GM21825 (cell line): ENCODE data around the gene PDE1A.
"Not testable (repeated sequence)": the region's sequence is repeated elsewhere in the genome, so short reads cannot be mapped to it uniquely, and the experiment has no call there.

Source experiments
- ATAC-seq: cut with Tn5 transposase; IDR thresholded peaks from one replicate; pipeline ENCODE4 v1.9.1; 2021; ENCODE audit warnings: mild to moderate bottlenecking, moderate library complexity; ENCODE audit not compliant: unreplicated experiment

PDE1A gene

GRCh38 chr2:182412858-182413257 lies 14.0 kb downstream of the PDE1A start:
- ATAC-seq: no peak

- no peak for ATAC-seq
Observed at GRCh38 chr2:182410120-182410519, 16.7 kb downstream of the PDE1A start.

DNA sequence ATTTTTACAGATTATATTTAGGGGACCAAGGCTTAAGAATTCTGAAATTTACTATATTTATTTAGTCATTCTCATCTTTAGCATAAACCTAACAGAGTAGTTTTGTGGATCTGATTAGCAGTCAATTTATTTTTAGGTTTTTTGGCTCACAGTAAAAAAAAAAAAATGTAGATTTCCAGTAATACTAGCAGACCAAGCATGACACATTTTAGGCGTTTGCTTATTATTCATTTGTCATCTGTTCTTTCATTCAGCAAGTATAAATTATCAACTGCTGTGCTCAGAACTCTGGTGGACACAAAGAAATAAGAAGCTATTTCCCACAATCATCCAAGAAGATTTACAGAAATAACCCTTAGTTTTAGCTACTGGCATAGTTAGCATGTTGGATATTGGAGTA lies 20.6 kb downstream of the PDE1A start:
- no peak for ATAC-seq

- no peak for ATAC-seq
Observed at GRCh38 chr2:182404975-182405561, 21.8 kb downstream of the PDE1A start.

DNA sequence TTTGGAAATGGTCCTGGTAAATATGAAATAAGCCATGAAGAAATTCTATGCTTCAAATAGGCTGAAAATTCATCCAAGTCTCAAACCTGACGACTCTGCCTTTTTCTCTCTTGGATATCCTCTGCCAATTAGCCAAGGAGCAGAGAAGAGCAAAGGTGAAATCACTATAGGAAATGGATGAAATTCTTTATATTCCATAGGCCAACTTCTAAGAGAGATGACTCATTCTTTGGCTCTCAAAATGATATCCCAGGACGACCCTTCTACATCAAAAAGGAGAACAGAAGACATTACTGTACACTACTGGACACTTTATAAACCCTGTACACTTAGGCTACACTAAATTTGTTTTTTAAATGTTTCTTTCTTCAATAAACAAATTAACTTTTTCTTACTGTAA lies 22.7 kb downstream of the PDE1A start:
- ATAC-seq: no peak

- no peak for ATAC-seq
Observed at GRCh38 chr2:182393270-182393760, 33.5 kb downstream of the PDE1A start.

DNA sequence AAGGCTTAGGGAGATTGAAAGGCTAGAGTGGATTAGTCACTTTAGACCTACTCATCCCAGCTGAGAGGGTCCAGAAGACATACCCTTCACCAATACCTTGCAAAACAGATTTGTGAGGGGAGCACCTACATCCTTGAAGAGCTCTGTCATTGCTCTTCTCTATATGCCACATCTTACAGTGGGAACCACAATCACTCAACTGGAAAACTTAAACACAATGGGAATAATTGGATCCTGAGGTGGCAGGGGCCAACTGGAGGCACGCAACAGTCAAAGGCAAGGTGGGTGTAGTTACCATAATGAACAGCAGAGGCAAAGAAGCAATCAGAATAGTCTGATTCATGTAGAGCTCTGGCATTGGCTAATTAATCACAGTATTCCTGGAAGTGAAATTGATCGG lies 35.4 kb downstream of the PDE1A start:
- ATAC-seq: no peak

GRCh38 chr2:182386267-182386880 lies 40.5 kb downstream of the PDE1A start:
- not testable (repeated sequence) for ATAC-seq

- ATAC-seq: no peak
Observed at GRCh38 chr2:182384860-182385259, 42.0 kb downstream of the PDE1A start.

- no peak for ATAC-seq
Observed at GRCh38 chr2:182381225-182381624, 45.6 kb downstream of the PDE1A start.

DNA sequence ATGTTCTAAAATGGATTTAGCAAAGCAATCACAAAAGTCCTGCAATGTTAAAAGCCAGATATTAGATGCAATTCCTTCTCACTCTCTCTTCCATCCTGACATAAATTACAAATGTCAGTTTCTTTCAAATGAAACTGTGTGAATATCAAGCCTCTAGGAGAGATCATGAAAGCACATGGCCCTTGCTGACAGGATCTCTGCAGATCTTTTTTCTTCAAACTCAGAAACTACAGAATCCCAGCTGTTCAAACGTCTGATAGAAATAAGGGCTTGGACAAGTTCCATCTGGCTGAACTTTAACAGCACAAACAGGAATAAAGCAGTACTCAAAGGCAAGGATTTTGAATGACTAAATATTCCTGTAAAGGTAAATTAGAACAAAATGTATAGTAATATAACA lies 47.6 kb downstream of the PDE1A start:
- no peak for ATAC-seq

DNA sequence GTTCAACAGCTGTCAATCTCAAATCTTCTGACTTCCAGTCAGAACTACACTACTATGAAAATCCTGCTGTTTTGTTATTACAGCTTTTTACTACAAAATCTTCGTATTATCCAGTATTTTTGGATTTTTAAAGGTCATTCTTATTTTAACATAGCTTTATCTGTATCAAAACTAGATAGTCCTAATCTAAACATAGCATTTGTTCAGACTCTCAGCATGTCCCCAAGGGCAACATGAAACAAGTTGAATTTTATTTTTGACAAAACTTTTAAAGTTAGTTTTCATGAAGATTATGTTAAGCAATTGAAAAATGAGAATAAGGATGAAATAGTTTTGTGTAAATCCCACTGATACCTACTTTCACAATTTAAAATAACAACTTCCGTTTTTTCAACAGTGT lies 48.1 kb downstream of the PDE1A start:
- ATAC-seq: no peak

GRCh38 chr2:182377467-182377866 lies 49.4 kb downstream of the PDE1A start:
- ATAC-seq: no peak

DNA sequence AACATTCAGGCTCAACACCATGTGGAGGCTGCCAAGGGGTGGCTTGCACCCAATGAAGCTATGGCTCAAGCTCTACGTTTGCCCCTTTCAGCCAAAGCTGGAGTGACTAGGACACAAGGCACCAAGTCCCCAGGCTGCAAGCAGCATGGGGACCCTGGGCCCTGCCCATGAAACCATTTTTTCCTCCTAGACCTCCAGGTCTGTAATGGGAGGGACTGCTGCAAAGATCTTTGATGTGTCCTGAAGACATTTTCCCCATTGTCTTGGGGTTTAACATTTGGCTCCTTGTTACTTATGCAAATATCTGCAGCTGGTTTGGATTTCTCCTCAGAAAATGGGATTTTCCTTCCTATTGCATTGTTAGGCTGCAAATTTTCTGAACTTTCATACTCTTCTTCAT lies 51.0 kb downstream of the PDE1A start:
- no peak for ATAC-seq

- no peak for ATAC-seq
Observed at GRCh38 chr2:182372661-182373060, 54.2 kb downstream of the PDE1A start.

DNA sequence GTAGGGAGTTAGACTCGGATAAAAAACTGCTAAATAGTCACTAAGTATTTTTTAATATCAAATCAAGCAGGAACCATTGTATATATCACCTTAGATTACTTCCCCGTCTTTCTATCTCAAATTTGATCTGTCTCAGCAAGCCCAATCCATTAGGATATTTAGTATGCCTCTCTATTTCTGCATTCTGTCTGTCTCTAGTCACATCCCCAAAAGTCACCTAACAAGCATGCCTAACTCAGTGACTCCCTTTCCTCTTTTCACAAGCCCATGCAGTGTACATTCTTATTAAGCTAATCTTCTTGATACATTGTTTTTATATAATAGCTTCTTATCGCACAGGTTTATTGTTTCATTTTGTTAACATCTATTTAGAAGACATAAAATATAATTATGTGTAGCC lies 57.8 kb downstream of the PDE1A start:
- no peak for ATAC-seq

GRCh38 chr2:182368446-182368845 lies 58.4 kb downstream of the PDE1A start:
- no peak for ATAC-seq

- ATAC-seq: no peak
Observed at GRCh38 chr2:182367401-182367800, 59.4 kb downstream of the PDE1A start.

- ATAC-seq: no peak
Observed at GRCh38 chr2:182366628-182367027, 60.2 kb downstream of the PDE1A start.

DNA sequence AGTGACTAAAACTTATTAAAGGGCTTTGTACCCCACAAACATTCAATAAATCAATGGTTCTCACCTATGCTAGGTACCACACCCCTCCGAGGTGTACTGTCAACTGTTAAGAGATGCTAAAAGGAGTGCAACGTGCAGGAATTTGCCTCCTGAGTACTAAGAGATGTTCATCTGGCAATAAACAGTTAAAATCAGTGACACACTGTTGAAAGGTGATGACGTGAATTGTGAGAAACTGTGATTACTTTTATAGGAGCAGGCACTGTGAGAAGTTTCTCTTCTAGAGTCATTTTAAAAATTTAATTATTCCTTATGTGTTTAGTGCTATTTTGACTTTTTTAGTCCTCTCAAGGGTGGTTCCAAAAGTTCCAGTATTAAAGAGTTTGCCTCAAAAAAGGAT lies 61.0 kb downstream of the PDE1A start:
- ATAC-seq: no peak

DNA sequence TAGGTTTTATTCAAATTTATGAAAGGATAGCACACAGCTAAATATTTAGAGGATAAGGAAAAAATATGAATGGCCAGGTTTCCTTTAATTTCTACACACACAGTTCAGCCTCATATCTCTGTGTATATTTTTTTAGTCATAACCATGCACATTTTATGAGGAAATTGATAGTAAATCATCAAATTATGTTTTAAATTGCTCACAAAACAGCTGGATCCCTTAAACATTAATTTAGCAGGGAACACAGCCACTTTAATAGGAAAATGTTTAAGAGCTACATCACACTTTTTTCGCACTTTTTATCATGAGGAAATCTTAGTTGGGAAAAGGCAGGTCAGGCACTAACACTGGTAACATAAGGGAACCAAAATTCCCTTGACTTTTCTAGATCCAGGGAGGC lies 65.4 kb downstream of the PDE1A start:
- no peak for ATAC-seq

DNA sequence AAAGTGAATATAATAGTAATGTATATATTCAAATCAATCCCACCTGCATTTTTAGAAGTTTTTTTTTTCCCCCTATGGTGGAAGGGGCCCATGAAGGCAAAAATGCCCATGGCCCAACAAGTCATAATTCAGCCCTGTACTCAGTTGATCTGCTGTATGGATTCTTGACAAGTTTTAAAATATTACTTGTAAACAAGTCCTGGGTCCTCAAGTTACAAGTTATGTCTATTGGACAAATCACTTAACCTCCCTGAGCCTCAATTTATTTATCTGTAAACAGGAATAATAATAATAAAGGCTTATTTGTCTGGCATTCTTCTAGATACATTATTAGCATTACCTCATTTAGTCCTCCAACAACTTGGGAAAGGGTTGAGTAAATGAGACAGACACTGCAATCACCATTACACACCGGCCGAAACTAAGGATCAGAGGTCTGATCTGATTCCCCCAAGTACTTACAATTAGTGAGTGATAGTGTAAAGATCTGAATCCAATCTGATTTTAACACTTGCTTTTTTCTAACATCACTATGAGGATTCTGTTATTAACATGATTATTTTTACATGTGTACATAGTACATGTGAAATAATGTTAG lies 66.1 kb downstream of the PDE1A start:
- no peak for ATAC-seq
